ENCODE measurements around the gene LPAR3. TPM values are rescaled to one million over a fixed set of nuclear protein-coding genes. Genes with fewer than 3 reads are reported as not detected.
A peak's percentile ranks its signal among the peaks of the same experiment; 100 is the strongest.

LPAR3 gene
- total RNA-seq, 1 donor from 2014 or later: 5.7 TPM

GRCh38 chr1:84928979-84929378, 36.0 kb upstream of the LPAR3 start:
- no peak overlapping the region for H3K27ac ChIP-seq
- H3K4me1 ChIP-seq: no peaks in the 10 kb centered on the region
- intact Hi-C loops (cut with DNase I): no loop called here
- no peak for DNase-seq
- no peaks in the 10 kb centered on the region for H3K36me3 ChIP-seq
- TF ChIP-seq, protein P1, sequence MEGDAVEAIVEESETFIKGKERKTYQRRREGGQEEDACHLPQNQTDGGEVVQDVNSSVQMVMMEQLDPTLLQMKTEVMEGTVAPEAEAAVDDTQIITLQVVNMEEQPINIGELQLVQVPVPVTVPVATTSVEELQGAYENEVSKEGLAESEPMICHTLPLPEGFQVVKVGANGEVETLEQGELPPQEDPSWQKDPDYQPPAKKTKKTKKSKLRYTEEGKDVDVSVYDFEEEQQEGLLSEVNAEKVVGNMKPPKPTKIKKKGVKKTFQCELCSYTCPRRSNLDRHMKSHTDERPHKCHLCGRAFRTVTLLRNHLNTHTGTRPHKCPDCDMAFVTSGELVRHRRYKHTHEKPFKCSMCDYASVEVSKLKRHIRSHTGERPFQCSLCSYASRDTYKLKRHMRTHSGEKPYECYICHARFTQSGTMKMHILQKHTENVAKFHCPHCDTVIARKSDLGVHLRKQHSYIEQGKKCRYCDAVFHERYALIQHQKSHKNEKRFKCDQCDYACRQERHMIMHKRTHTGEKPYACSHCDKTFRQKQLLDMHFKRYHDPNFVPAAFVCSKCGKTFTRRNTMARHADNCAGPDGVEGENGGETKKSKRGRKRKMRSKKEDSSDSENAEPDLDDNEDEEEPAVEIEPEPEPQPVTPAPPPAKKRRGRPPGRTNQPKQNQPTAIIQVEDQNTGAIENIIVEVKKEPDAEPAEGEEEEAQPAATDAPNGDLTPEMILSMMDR (IDR thresholded peaks at IDR 0.05): no peak
- no peaks in the 10 kb centered on the region for H3K9me3 ChIP-seq
- no peak overlapping the region for H3K4me3 ChIP-seq
- no peaks in the 10 kb centered on the region for H3K27me3 ChIP-seq (ENCODE audit: low read depth)
- ATAC-seq: peak; percentile 69 to 73

- TF ChIP-seq, protein P1 (IDR thresholded peaks at IDR 0.05): no peak
- ATAC-seq: no peak
- H3K27me3 ChIP-seq (ENCODE audit: low read depth): no peaks in the 10 kb centered on the region
These were observed 30.3 kb upstream of the LPAR3 start for GRCh38 chr1:84923317-84923716.

DNA sequence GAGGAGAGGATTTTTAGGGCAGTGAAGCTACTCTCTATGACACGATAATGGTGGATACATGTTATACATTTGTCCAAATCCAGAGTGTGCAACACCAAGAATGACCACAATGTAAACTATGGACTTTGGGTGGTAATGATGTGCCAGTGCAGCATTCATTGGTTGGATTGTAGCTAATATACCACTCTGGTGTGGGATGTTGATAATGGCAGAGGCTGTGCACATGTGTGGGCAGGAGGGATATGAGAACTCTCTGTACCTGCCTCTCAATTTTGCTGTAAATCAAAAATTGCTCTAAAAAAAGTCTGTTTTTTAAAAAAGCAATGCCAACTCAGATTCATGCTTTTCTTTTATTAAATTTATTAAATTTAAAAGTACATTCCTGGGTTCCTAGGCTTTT, 27.2 kb upstream of the LPAR3 start:
- Histone ChIP-seq H3K36me3 (no peaks in the 10 kb centered on the region), H3K4me3 (no peak overlapping the region), H3K9me3 (no peaks in the 10 kb centered on the region), H3K27ac (no peak overlapping the region), H3K27me3 (ENCODE audit: low read depth) (no peaks in the 10 kb centered on the region), H3K4me1 (no peaks in the 10 kb centered on the region)
- TF ChIP-seq, protein P1 (IDR thresholded peaks at IDR 0.05): no peak
- ATAC-seq (no peak), DNase-seq (no peak)
- intact Hi-C loops (cut with DNase I): no loop called here

More at GRCh38 chr1:84923317-84923716, 30.3 kb upstream of the LPAR3 start:
- no peaks in the 10 kb centered on the region for H3K9me3 ChIP-seq
- no peaks in the 10 kb centered on the region for H3K36me3 ChIP-seq
- intact Hi-C loops (cut with DNase I): no loop called here
- no peaks in the 10 kb centered on the region for H3K4me1 ChIP-seq
- H3K4me3 ChIP-seq: no peak overlapping the region
- no peak overlapping the region for H3K27ac ChIP-seq
- no peak for DNase-seq

GRCh38 chr1:84919461-84919970, 26.5 kb upstream of the LPAR3 start:
- H3K4me3 ChIP-seq: no peak overlapping the region
- no peaks in the 10 kb centered on the region for H3K27me3 ChIP-seq (ENCODE audit: low read depth)
- no peaks in the 10 kb centered on the region for H3K36me3 ChIP-seq
- no peaks in the 10 kb centered on the region for H3K9me3 ChIP-seq
- H3K4me1 ChIP-seq: no peaks in the 10 kb centered on the region
- TF ChIP-seq, protein P1 (IDR thresholded peaks at IDR 0.05): no peak
- intact Hi-C loops (cut with DNase I): no loop called here
- H3K27ac ChIP-seq: no peak overlapping the region
- no peak for DNase-seq
- no peak for ATAC-seq

DNA sequence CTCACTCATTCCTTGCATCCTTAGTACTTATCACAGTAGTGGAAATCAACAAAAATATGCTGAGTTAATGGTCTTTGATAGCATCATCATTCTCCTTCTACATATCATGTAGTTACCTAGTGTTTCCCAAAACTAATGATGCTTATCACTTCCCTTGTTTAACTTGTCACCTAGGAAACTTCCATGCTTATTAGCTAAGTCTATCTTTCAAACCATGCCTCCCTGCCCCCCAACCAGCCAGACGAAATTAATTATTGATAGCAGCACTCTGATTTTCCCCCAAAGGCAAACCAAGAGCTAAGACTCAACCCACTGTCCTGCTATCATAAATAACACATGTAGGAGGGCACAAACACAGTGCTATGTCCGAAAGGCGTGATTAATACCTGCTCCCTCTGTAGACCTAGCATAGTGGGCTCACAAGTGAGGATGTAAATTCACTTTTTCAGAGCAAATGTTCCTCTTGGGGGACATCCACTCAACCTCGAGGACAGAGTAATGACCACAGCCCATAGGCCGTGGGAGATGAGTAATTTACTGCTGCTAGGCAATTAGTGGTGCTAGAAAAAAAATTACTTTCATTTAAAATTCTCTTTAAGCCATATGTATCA, 25.8 kb upstream of the LPAR3 start:
- no peaks in the 10 kb centered on the region for H3K9me3 ChIP-seq
- no peak overlapping the region for H3K4me3 ChIP-seq
- TF ChIP-seq, protein P1 (IDR thresholded peaks at IDR 0.05): no peak
- no peak for ATAC-seq
- no peaks in the 10 kb centered on the region for H3K4me1 ChIP-seq
- H3K27me3 ChIP-seq (ENCODE audit: low read depth): no peaks in the 10 kb centered on the region
- intact Hi-C loops (cut with DNase I): no loop called here
- no peaks in the 10 kb centered on the region for H3K36me3 ChIP-seq
- DNase-seq: no peak
- no peak overlapping the region for H3K27ac ChIP-seq

Data from lower lobe of right lung (tissue), 2 donors.